PC-9 (cell line): ENCODE results near the gene MUCL3. TPM values are rescaled to one million over a fixed set of nuclear protein-coding genes. Genes with fewer than 3 reads are reported as not detected.
A peak's percentile ranks its signal among the peaks of the same experiment; 100 is the strongest.
"Not testable (repeated sequence)": the region's sequence is repeated elsewhere in the genome, so short reads cannot be mapped to it uniquely, and the experiment has no call there.

Source experiments
- BruUV-seq: library from RNA; stranded (reverse); fragments of 400-500 nt; replicated peaks from 2 replicates; lab custom pipeline; 2021; lab: Mats Ljungman, UMichigan
- CTCF ChIA-PET: fragments of 300-600 bp; sonication (Branson Sonifier 250); formaldehyde crosslinking; loops from one replicate; lab custom pipeline; 2022; ENCODE audit warnings: antibody characterized with exemption; lab: Charles Lee
- POLR2A ChIA-PET: fragments of 300-600 bp; sonication (Branson Sonifier 250); formaldehyde crosslinking; loops from one replicate; lab custom pipeline; 2022; ENCODE audit warnings: antibody characterized with exemption; ENCODE audit not compliant: unreplicated experiment; lab: Charles Lee
- DNase-seq, 2 experiments: peaks; one replicate each; pipeline versions ENCODE4 v3.0.0 to v3.0.0-alpha.2; 2015 to 2022; ENCODE audit warnings: mixed read lengths in 1 of 2
- H2AFZ ChIP-seq: fragments of 200-600 bp; sonication (generic); 2 replicates; pipeline ENCODE4 v1.8.1; 2017; ENCODE audit warnings: antibody characterized with exemption
- H3F3A ChIP-seq: fragments of 200-600 bp; sonication (generic); 2 replicates; pipeline ENCODE4 v1.8.1; 2017; ENCODE audit warnings: antibody characterized with exemption, mild to moderate bottlenecking, low read depth; ENCODE audit not compliant: insufficient read depth
- H3K27ac ChIP-seq: fragments of 200-600 bp; sonication (generic); 2 replicates; pipeline ENCODE4 v1.6.1; 2016; ENCODE audit warnings: mixed run types
- H3K27me3 ChIP-seq: fragments of 200-600 bp; sonication (generic); 2 replicates; pipeline ENCODE4 v1.6.1; 2016; ENCODE audit warnings: low read depth, mixed run types; ENCODE audit not compliant: insufficient read depth
- H3K36me3 ChIP-seq: fragments of 200-600 bp; sonication (generic); 2 replicates; pipeline ENCODE4 v1.6.1; 2016; ENCODE audit warnings: low read depth, mixed run types
- H3K4me1 ChIP-seq: fragments of 200-600 bp; sonication (generic); replicated peaks from 2 replicates; pipeline ENCODE4 v1.6.1; 2016; ENCODE audit warnings: mixed run types; ENCODE audit not compliant: insufficient read depth
- H3K4me2 ChIP-seq: fragments of 200-600 bp; sonication (generic); 2 replicates; pipeline ENCODE4 v1.6.1; 2017; ENCODE audit warnings: mixed run types
- H3K4me3 ChIP-seq: fragments of 200-600 bp; sonication (generic); 2 replicates; pipeline ENCODE4 v1.6.1; 2016; ENCODE audit warnings: mixed run types
- H3K79me2 ChIP-seq: fragments of 200-600 bp; sonication (generic); 2 replicates; pipeline ENCODE4 v1.6.1; 2017; ENCODE audit warnings: low read depth, mixed run types
- H3K9me2 ChIP-seq: fragments of 200-600 bp; sonication (generic); 2 replicates; pipeline ENCODE4 v1.8.1; 2017; ENCODE audit warnings: mild to moderate bottlenecking; ENCODE audit not compliant: insufficient read depth
- H3K9me3 ChIP-seq: fragments of 200-600 bp; sonication (generic); 2 replicates; pipeline ENCODE4 v1.8.1; 2016; ENCODE audit warnings: low read depth; ENCODE audit not compliant: insufficient read depth
- H4K20me1 ChIP-seq: fragments of 200-600 bp; sonication (generic); 2 replicates; pipeline ENCODE4 v1.8.1; 2017; ENCODE audit not compliant: insufficient read depth
- EZH2 ChIP-seq: fragments of 200-600 bp; sonication (generic); IDR thresholded peaks from 2 replicates; pipeline ENCODE4 v1.8.0; 2017; ENCODE audit warnings: antibody characterized with exemption, low read depth
- intact Hi-C: fragments of 100-400 bp; cut with micrococcal nuclease; formaldehyde crosslinking; loops from one replicate; pipeline ENCODE4 v1.10.0; 2022; ENCODE audit not compliant: unreplicated experiment
- total RNA-seq: library from RNA; stranded (reverse); gene quantifications from 2 replicates; pipeline ENCODE4 v1.2.3, GENCODE V29; 2021
- TF ChIP-seq, protein P1 (sequence below): fragments of 200-600 bp; sonication (generic); conservative IDR thresholded peaks from 2 replicates; pipeline ENCODE4 v1.6.1; 2017; ENCODE audit warnings: mixed run types, antibody characterized with exemption, mild to moderate bottlenecking, moderate library complexity

The MUCL3 gene
- total RNA-seq, 1 experiment from 2014 or later = not detected

- Histone ChIP-seq H3K9me3 (no peaks in the 10 kb centered on the region), H3K4me2 (peak overlapping the region; percentile 99), H3K27ac (no peak overlapping the region), H3K79me2 (peaks cover 9% of the 10 kb centered on the region), H3K9me2 (no peaks in the 10 kb centered on the region), H3K4me1 (peaks cover 7% of the 10 kb centered on the region), H2AFZ (peak overlapping the region; percentile 100), H3F3A (peaks cover 35% of the 10 kb centered on the region), H3K36me3 (0 out of 2 replicates have a peak, but pooled peaks cover 3% of the 10 kb centered on the region), H3K27me3 (no peaks in the 10 kb centered on the region), H3K4me3 (peak overlapping the region; percentile 100), H4K20me1 (no peaks in the 10 kb centered on the region)
- BruUV-seq = no TSS peak
- ChIA-PET POLR2A (no interaction called here), CTCF (interaction anchor here (0.6 to 1.6 kb wide), 3 partner anchors 108 to 171 kb away, joined by 6 to 7 read pairs (median 6); no protein-coding TSS in a partner anchor)
- no peak for DNase-seq
- TF ChIP-seq, protein P1, sequence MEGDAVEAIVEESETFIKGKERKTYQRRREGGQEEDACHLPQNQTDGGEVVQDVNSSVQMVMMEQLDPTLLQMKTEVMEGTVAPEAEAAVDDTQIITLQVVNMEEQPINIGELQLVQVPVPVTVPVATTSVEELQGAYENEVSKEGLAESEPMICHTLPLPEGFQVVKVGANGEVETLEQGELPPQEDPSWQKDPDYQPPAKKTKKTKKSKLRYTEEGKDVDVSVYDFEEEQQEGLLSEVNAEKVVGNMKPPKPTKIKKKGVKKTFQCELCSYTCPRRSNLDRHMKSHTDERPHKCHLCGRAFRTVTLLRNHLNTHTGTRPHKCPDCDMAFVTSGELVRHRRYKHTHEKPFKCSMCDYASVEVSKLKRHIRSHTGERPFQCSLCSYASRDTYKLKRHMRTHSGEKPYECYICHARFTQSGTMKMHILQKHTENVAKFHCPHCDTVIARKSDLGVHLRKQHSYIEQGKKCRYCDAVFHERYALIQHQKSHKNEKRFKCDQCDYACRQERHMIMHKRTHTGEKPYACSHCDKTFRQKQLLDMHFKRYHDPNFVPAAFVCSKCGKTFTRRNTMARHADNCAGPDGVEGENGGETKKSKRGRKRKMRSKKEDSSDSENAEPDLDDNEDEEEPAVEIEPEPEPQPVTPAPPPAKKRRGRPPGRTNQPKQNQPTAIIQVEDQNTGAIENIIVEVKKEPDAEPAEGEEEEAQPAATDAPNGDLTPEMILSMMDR = no peak
- no peak for TF ChIP-seq EZH2
- intact Hi-C loops = no loop called here
Measured at GRCh38 chr6:30908700-30909099, 32.1 kb upstream of the MUCL3 start.

DNA sequence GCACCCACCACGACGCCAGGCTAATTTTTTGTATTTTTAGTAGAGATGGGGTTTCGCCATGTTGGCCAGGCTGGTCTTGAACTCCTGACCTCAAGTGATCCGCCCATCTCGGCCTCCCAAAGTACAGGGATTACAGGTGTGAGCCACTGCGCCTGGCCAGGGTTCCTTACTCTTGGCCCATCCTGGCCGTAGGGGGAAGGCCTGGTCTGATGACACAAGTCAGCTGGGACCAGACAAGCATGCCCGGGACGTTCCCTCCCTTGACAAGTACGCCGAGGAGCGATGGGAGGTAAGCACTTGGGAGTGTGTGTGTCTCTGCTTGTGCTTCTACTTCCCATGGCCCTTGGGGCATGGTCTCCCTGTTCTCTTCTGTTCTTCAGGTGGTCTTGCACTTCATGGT, 30.3 kb upstream of the MUCL3 start:
- intact Hi-C loops = loop anchor here (10.0 kb wide), 1 partner anchor 454 kb away; no protein-coding TSS in a partner anchor

DNA sequence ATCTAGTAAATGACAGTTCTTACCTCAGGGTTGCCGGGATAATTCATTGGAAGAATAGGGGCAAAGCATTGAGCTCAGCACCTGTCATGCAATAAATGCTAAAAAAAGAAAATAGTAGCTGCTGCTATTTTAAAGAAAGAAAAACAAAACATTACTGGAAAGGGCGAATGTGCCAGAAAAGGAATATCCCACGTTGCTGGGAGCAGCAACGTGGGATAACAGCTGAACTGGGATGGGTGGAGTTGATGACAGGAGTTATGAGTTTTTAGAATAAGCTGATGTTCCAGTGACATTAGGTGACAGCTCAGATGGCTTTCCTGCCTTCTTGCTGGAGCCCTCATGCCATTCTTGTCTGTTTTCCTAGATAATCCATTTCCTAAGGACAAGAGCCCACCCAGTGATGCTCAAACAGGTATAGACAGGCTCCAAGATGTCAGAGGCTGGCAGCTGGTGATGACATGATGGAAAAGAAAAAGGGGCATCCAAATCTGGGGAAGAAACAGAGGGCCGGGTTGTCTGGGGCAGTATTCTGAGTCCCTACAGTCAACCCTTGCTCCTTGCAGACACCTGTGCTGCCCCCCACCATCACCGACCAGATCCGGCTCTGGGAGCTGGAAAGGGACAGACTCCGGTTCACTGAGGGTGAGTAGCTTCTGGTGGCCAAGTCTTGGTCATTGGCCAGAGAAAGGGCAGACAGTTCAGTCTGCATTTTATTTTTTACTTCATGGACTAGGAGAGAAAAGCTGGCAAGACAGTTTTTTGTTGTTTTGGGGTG, 27.8 kb upstream of the MUCL3 start:
- no peak for DNase-seq
- H3K27ac ChIP-seq = no peak overlapping the region
- 0 out of 2 replicates have a peak, but pooled peaks cover 3% of the 10 kb centered on the region for H3K36me3 ChIP-seq
- ChIA-PET CTCF (interaction anchor here (0.9 to 5.7 kb wide), 6 partner anchors 90 to 280 kb away, joined by 4 to 69 read pairs (median 8); partner anchors contain the start of gene PSORS1C1), POLR2A (interaction anchor here (0.6 to 0.7 kb wide), 2 partner anchors 29 to 182 kb away, joined by 3 to 21 read pairs; no protein-coding TSS in a partner anchor)
- no peaks in the 10 kb centered on the region for H3K27me3 ChIP-seq
- no peak overlapping the region for H2AFZ ChIP-seq
- H3F3A ChIP-seq = peaks cover 19% of the 10 kb centered on the region; the same call in 1 of the 2 replicates
- no peaks in the 10 kb centered on the region for H4K20me1 ChIP-seq
- H3K9me2 ChIP-seq = no peaks in the 10 kb centered on the region
- peaks cover 24% of the 10 kb centered on the region for H3K4me1 ChIP-seq
- BruUV-seq = TSS peak; percentile 36
- peaks cover 9% of the 10 kb centered on the region for H3K79me2 ChIP-seq
- H3K4me3 ChIP-seq = no peak overlapping the region
- H3K4me2 ChIP-seq = no peak overlapping the region
- TF ChIP-seq, protein P1 = no peak
- TF ChIP-seq EZH2 = no peak
- no peaks in the 10 kb centered on the region for H3K9me3 ChIP-seq
- intact Hi-C loops = loop anchor here (10.0 kb wide), 1 partner anchor 452 kb away; no protein-coding TSS in a partner anchor

More for the DNA sequence above, 30.3 kb upstream of the MUCL3 start:
- H2AFZ ChIP-seq, H3K4me2 ChIP-seq, BruUV-seq, H3K36me3 ChIP-seq, H3K9me3 ChIP-seq, POLR2A ChIA-PET, H3K4me3 ChIP-seq, H4K20me1 ChIP-seq, DNase-seq, H3K9me2 ChIP-seq, H3K27ac ChIP-seq, H3K27me3 ChIP-seq, CTCF ChIA-PET, H3K79me2 ChIP-seq: not testable (repeated sequence)
- Histone ChIP-seq H3F3A (peaks cover 36% of the 10 kb centered on the region), H3K4me1 (peaks cover 18% of the 10 kb centered on the region)
